HUES6 (cell line): Measurements from ENCODE around the gene GDI1.

Experiments used
- H3K27ac ChIP-seq: 2 replicates; pipeline ENCODE4 v1.7.0; 2013; ENCODE audit warnings: low read depth, mild to moderate bottlenecking, low read length, inconsistent platforms
- H3K27me3 ChIP-seq: 2 replicates; pipeline ENCODE4 v1.6.1; 2013; ENCODE audit warnings: low read length; ENCODE audit not compliant: control insufficient read depth, insufficient read depth
- H3K36me3 ChIP-seq: 2 replicates; pipeline ENCODE4 v1.6.1; 2013; ENCODE audit warnings: low read length; ENCODE audit not compliant: control insufficient read depth, insufficient read depth
- H3K4me1 ChIP-seq: 2 replicates; pipeline ENCODE4 v1.6.1; 2013; ENCODE audit warnings: low read length; ENCODE audit not compliant: control insufficient read depth, insufficient read depth
- H3K4me3 ChIP-seq: 2 replicates; pipeline ENCODE4 v1.5.1; 2013; ENCODE audit warnings: low read depth, low read length
- H3K9ac ChIP-seq: one replicate; pipeline ENCODE4 v1.6.1; 2013; ENCODE audit warnings: mild to moderate bottlenecking, low read length
- H3K9me3 ChIP-seq: 2 replicates; pipeline ENCODE4 v1.6.1; 2013; ENCODE audit warnings: low read depth, low read length; ENCODE audit not compliant: control insufficient read depth, insufficient read depth

The GDI1 gene

GRCh38 chrX:154465601-154466000 lies 28.6 kb downstream of the GDI1 start:
- Histone ChIP-seq H3K4me3 (no peak overlapping the region), H3K9ac (no peak overlapping the region), H3K36me3 (peaks cover 87% of the 10 kb centered on the region), H3K27me3 (no peaks in the 10 kb centered on the region), H3K9me3 (peaks cover 42% of the 10 kb centered on the region; the same call in 1 of the 2 replicates), H3K4me1 (no peaks in the 10 kb centered on the region), H3K27ac (no peak overlapping the region)

GRCh38 chrX:154466036-154466435 lies 29.1 kb downstream of the GDI1 start:
- Histone ChIP-seq H3K9me3 (peaks cover 42% of the 10 kb centered on the region; the same call in 1 of the 2 replicates), H3K4me1 (no peaks in the 10 kb centered on the region), H3K9ac (no peak overlapping the region), H3K4me3 (no peak overlapping the region), H3K27ac (no peak overlapping the region), H3K27me3 (no peaks in the 10 kb centered on the region), H3K36me3 (peaks cover 89% of the 10 kb centered on the region)

GRCh38 chrX:154466907-154467306 lies 30.0 kb downstream of the GDI1 start:
- Histone ChIP-seq H3K4me3 (no peak overlapping the region), H3K36me3 (peaks cover 87% of the 10 kb centered on the region), H3K4me1 (no peaks in the 10 kb centered on the region), H3K27ac (no peak overlapping the region), H3K9ac (no peak overlapping the region), H3K9me3 (peaks cover 42% of the 10 kb centered on the region; the same call in 1 of the 2 replicates), H3K27me3 (no peaks in the 10 kb centered on the region)

GRCh38 chrX:154467556-154467955 lies 30.6 kb downstream of the GDI1 start:
- Histone ChIP-seq H3K9me3 (peaks cover 37% of the 10 kb centered on the region; the same call in 1 of the 2 replicates), H3K36me3 (peaks cover 83% of the 10 kb centered on the region), H3K9ac (no peak overlapping the region), H3K27ac (no peak overlapping the region), H3K27me3 (no peaks in the 10 kb centered on the region), H3K4me1 (no peaks in the 10 kb centered on the region), H3K4me3 (no peak overlapping the region)

GRCh38 chrX:154468217-154468616 lies 31.3 kb downstream of the GDI1 start:
- no peak overlapping the region for H3K4me3 ChIP-seq
- peaks cover 77% of the 10 kb centered on the region for H3K36me3 ChIP-seq
- H3K27ac ChIP-seq = no peak overlapping the region
- H3K27me3 ChIP-seq = no peaks in the 10 kb centered on the region
- peaks cover 38% of the 10 kb centered on the region; the same call in 1 of the 2 replicates for H3K9me3 ChIP-seq
- no peak overlapping the region for H3K9ac ChIP-seq
- no peaks in the 10 kb centered on the region for H3K4me1 ChIP-seq

GRCh38 chrX:154469114-154469513 lies 32.2 kb downstream of the GDI1 start:
- no peak overlapping the region for H3K9ac ChIP-seq
- no peaks in the 10 kb centered on the region for H3K4me1 ChIP-seq
- H3K27ac ChIP-seq = no peak overlapping the region
- peaks cover 72% of the 10 kb centered on the region for H3K36me3 ChIP-seq
- peaks cover 41% of the 10 kb centered on the region; the same call in 1 of the 2 replicates for H3K9me3 ChIP-seq
- H3K27me3 ChIP-seq = no peaks in the 10 kb centered on the region
- H3K4me3 ChIP-seq = no peak overlapping the region

GRCh38 chrX:154469880-154470279 lies 32.9 kb downstream of the GDI1 start:
- Histone ChIP-seq H3K4me1 (no peaks in the 10 kb centered on the region), H3K9ac (no peak overlapping the region), H3K27ac (no peak overlapping the region), H3K36me3 (peaks cover 66% of the 10 kb centered on the region), H3K27me3 (no peaks in the 10 kb centered on the region), H3K9me3 (peaks cover 40% of the 10 kb centered on the region; the same call in 1 of the 2 replicates), H3K4me3 (no peak overlapping the region)

GRCh38 chrX:154470434-154470833 lies 33.5 kb downstream of the GDI1 start:
- no peaks in the 10 kb centered on the region for H3K27me3 ChIP-seq
- no peak overlapping the region for H3K4me3 ChIP-seq
- H3K36me3 ChIP-seq = peaks cover 61% of the 10 kb centered on the region
- peaks cover 40% of the 10 kb centered on the region; the same call in 1 of the 2 replicates for H3K9me3 ChIP-seq
- H3K27ac ChIP-seq = no peak overlapping the region
- H3K9ac ChIP-seq = no peak overlapping the region
- no peaks in the 10 kb centered on the region for H3K4me1 ChIP-seq

- Histone ChIP-seq H3K27me3 (no peaks in the 10 kb centered on the region), H3K4me1 (no peaks in the 10 kb centered on the region), H3K9me3 (peaks cover 40% of the 10 kb centered on the region; the same call in 1 of the 2 replicates), H3K9ac (no peak overlapping the region), H3K36me3 (peaks cover 55% of the 10 kb centered on the region), H3K4me3 (no peak overlapping the region), H3K27ac (no peak overlapping the region)
These were observed 34.1 kb downstream of the GDI1 start for GRCh38 chrX:154470914-154471568.

GRCh38 chrX:154471839-154472684 lies 35.1 kb downstream of the GDI1 start:
- H3K27me3 ChIP-seq = no peaks in the 10 kb centered on the region
- no peak overlapping the region for H3K27ac ChIP-seq
- no peaks in the 10 kb centered on the region for H3K4me1 ChIP-seq
- peaks cover 36% of the 10 kb centered on the region; the same call in 1 of the 2 replicates for H3K9me3 ChIP-seq
- H3K36me3 ChIP-seq = peaks cover 45% of the 10 kb centered on the region
- H3K4me3 ChIP-seq = no peak overlapping the region
- H3K9ac ChIP-seq = no peak overlapping the region
